Measurements from ENCODE around the gene BSN. TPM values are rescaled to one million over a fixed set of nuclear protein-coding genes. Genes with fewer than 3 reads are reported as not detected.

BSN gene
- polyA plus RNA-seq (ENCODE audit: insufficient read length in 3 of 3): 1 to 10 TPM in 2 of 3 donors, under 1 TPM in 1; 0.93 to 1.6 (median 1.1) TPM

GRCh38 chr3:49553692-49554632, at the start of gene BSN:
Gene BSN, plus strand, starts transcription at chr3:49554477. Its CDS starts 126 bp downstream, at chr3:49554603.
- DNase-seq (ENCODE audit: low read depth in 3 of 3, low spot score in 2 of 3): peak; percentile 70 to 87 (median 80)

GRCh38 chr3:49506906-49507305, 47.4 kb upstream of the BSN start:
- no peak for DNase-seq (ENCODE audit: low read depth in 3 of 3, low spot score in 2 of 3)

GRCh38 chr3:49509028-49509561, 45.2 kb upstream of the BSN start:
- no peak for DNase-seq (ENCODE audit: low read depth in 3 of 3, low spot score in 2 of 3)

GRCh38 chr3:49511639-49512038, 42.6 kb upstream of the BSN start:
- DNase-seq (ENCODE audit: low read depth in 3 of 3, low spot score in 2 of 3): no peak

GRCh38 chr3:49512781-49513355, 41.4 kb upstream of the BSN start:
- DNase-seq (ENCODE audit: low read depth in 3 of 3, low spot score in 2 of 3): no peak

- no peak for DNase-seq (ENCODE audit: low read depth in 3 of 3, low spot score in 2 of 3)
Measured at GRCh38 chr3:49513494-49514124, 40.7 kb upstream of the BSN start.

GRCh38 chr3:49518016-49518415, 36.3 kb upstream of the BSN start:
- no peak for DNase-seq (ENCODE audit: low read depth in 3 of 3, low spot score in 2 of 3)

- no peak for DNase-seq (ENCODE audit: low read depth in 3 of 3, low spot score in 2 of 3)
Measured at GRCh38 chr3:49518441-49518840, 35.8 kb upstream of the BSN start.

- no peak for DNase-seq (ENCODE audit: low read depth in 3 of 3, low spot score in 2 of 3)
Measured at GRCh38 chr3:49519296-49519695, 35.0 kb upstream of the BSN start.

GRCh38 chr3:49519916-49520385, 34.3 kb upstream of the BSN start:
- DNase-seq (ENCODE audit: low read depth in 3 of 3, low spot score in 2 of 3): no peak

- DNase-seq (ENCODE audit: low read depth in 3 of 3, low spot score in 2 of 3): no peak
Measured at GRCh38 chr3:49523756-49524747, 30.2 kb upstream of the BSN start.

GRCh38 chr3:49529567-49529966, 24.7 kb upstream of the BSN start:
- DNase-seq (ENCODE audit: low read depth in 3 of 3, low spot score in 2 of 3): no peak

GRCh38 chr3:49530231-49530630, 24.0 kb upstream of the BSN start:
- DNase-seq (ENCODE audit: low read depth in 3 of 3, low spot score in 2 of 3): no peak

GRCh38 chr3:49530701-49531100, 23.6 kb upstream of the BSN start:
- no peak for DNase-seq (ENCODE audit: low read depth in 3 of 3, low spot score in 2 of 3)

GRCh38 chr3:49531218-49531617, 23.1 kb upstream of the BSN start:
- no peak for DNase-seq (ENCODE audit: low read depth in 3 of 3, low spot score in 2 of 3)

GRCh38 chr3:49531715-49532114, 22.6 kb upstream of the BSN start:
- no peak for DNase-seq (ENCODE audit: low read depth in 3 of 3, low spot score in 2 of 3)

- no peak for DNase-seq (ENCODE audit: low read depth in 3 of 3, low spot score in 2 of 3)
Measured at GRCh38 chr3:49533031-49533430, 21.2 kb upstream of the BSN start.

GRCh38 chr3:49533786-49534519, 20.3 kb upstream of the BSN start:
- no peak for DNase-seq (ENCODE audit: low read depth in 3 of 3, low spot score in 2 of 3)
